ENCODE results near the gene KRT39.
"Not testable (repeated sequence)": the region's sequence is repeated elsewhere in the genome, so short reads cannot be mapped to it uniquely, and the experiment has no call there.

The KRT39 gene

GRCh38 chr17:40940266-40940665 lies 26.5 kb downstream of the KRT39 start:
- no peak for DNase-seq (ENCODE audit: low read depth in 2 of 2)

- DNase-seq (ENCODE audit: low read depth in 2 of 2) = no peak
Observed at GRCh38 chr17:40938981-40939380, 27.8 kb downstream of the KRT39 start.

GRCh38 chr17:40937384-40937819 lies 29.3 kb downstream of the KRT39 start, which contains the start of gene KRT23:
TSS of gene KRT23 (minus strand) at chr17:40937646. CDS start at chr17:40936603, 1,043 bp downstream.
- DNase-seq (ENCODE audit: low read depth in 2 of 2) = no peak

GRCh38 chr17:40936976-40937375 lies 29.8 kb downstream of the KRT39 start:
- DNase-seq (ENCODE audit: low read depth in 2 of 2) = no peak

GRCh38 chr17:40936437-40936971 lies 30.2 kb downstream of the KRT39 start:
- no peak for DNase-seq (ENCODE audit: low read depth in 2 of 2)

- DNase-seq (ENCODE audit: low read depth in 2 of 2) = no peak
Observed at GRCh38 chr17:40935624-40936023, 31.1 kb downstream of the KRT39 start.

GRCh38 chr17:40932608-40933007 lies 34.1 kb downstream of the KRT39 start:
- DNase-seq (ENCODE audit: low read depth in 2 of 2) = no peak

- DNase-seq (ENCODE audit: low read depth in 2 of 2) = no peak
Observed at GRCh38 chr17:40931311-40931710, 35.4 kb downstream of the KRT39 start.

- DNase-seq (ENCODE audit: low read depth in 2 of 2) = no peak
Observed at GRCh38 chr17:40926341-40926740, 40.4 kb downstream of the KRT39 start.

GRCh38 chr17:40922239-40922638 lies 44.5 kb downstream of the KRT39 start:
- no peak for DNase-seq (ENCODE audit: low read depth in 2 of 2)

GRCh38 chr17:40921026-40921425 lies 45.7 kb downstream of the KRT39 start:
- no peak for DNase-seq (ENCODE audit: low read depth in 2 of 2)

- DNase-seq (ENCODE audit: low read depth in 2 of 2) = not testable (repeated sequence)
Observed at GRCh38 chr17:40917116-40917515, 49.6 kb downstream of the KRT39 start.

- no peak for DNase-seq (ENCODE audit: low read depth in 2 of 2)
Observed at GRCh38 chr17:40916366-40916765, 50.4 kb downstream of the KRT39 start.

- no peak for DNase-seq (ENCODE audit: low read depth in 2 of 2)
Observed at GRCh38 chr17:40915721-40916256, 51.0 kb downstream of the KRT39 start.

- DNase-seq (ENCODE audit: low read depth in 2 of 2) = no peak
Observed at GRCh38 chr17:40915199-40915661, 51.5 kb downstream of the KRT39 start.

GRCh38 chr17:40914075-40914855 lies 52.5 kb downstream of the KRT39 start:
- no peak for DNase-seq (ENCODE audit: low read depth in 2 of 2)

- no peak for DNase-seq (ENCODE audit: low read depth in 2 of 2)
Observed at GRCh38 chr17:40912486-40913210, 54.1 kb downstream of the KRT39 start.

GRCh38 chr17:40910441-40910841 lies 56.3 kb downstream of the KRT39 start:
- no peak for DNase-seq (ENCODE audit: low read depth in 2 of 2)

- DNase-seq (ENCODE audit: low read depth in 2 of 2) = no peak
Observed at GRCh38 chr17:40909755-40910154, 57.0 kb downstream of the KRT39 start.

- peak; percentile 34 to 46 for DNase-seq (ENCODE audit: low read depth in 2 of 2)
Observed at GRCh38 chr17:40909351-40909750, 57.4 kb downstream of the KRT39 start.

Measured in stimulated activated CD8-positive, alpha-beta memory T cell treated with anti-CD3 and anti-CD28 coated beads, Interleukin-2, amount 100 ng/mL, for 48 hours (primary cell).